ENCODE data around the gene OLFML1. TPM values are rescaled to one million over a fixed set of nuclear protein-coding genes. Genes with fewer than 3 reads are reported as not detected.

The OLFML1 gene
- total and polyA plus RNA-seq, 10 of the 15 experiments (the other 5 are each of a cell fraction or from before 2014, with no cell fraction given): 0.04 to 0.71 (median 0.21) TPM; not detected in 6

- TF ChIP-seq EP300 (IDR thresholded peaks at IDR 0.05; ENCODE audit: borderline replicate concordance in 1 of 2, control insufficient read depth in 1 of 2, low read depth in 2 of 2, low read length in 2 of 2): 0 out of 4 replicates have a peak, but pooled peaks of 1 of the 2 experiments have one; percentile 38
Observed at GRCh38 chr11:7495882-7496551, 10.7 kb downstream of the OLFML1 start (continued).

DNA sequence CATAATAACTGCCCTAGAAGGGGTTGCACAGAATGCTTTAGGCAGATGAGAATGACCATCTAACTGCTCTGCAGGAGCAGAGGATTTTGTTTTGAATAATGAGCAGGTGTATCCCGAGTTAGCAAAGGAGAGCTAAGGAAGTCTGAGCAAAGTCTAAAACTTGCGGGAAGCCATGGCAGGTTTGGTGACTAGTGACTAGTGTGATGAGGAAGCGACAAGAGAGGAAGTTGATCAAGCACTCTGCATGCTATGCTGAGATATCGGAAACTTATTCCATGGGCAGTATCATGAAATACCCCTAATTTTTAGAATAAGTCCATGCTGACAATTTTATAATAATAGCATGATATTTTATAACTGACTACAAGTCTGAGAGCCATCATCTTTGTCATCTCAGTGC lies 12.9 kb downstream of the OLFML1 start:
- ATAC-seq (no peak), DNase-seq (ENCODE audit: low read depth, low spot score) (no peak), FAIRE-seq (no peak)
- no peaks in the 10 kb centered on the region for H3K79me2 ChIP-seq (ENCODE audit: control insufficient read depth, insufficient read depth, low read length)
- H3K27ac ChIP-seq (ENCODE audit: control insufficient read depth, insufficient read depth): no peak overlapping the region
- no peak overlapping the region for H3K4me2 ChIP-seq (ENCODE audit: control insufficient read depth, insufficient read depth)
- in situ Hi-C loops (cut with MboI): no loop called here
- no peaks in the 10 kb centered on the region for H3K36me3 ChIP-seq (ENCODE audit: control insufficient read depth in 2 of 2, insufficient read depth in 2 of 2, low read length in 1 of 2)
- no peaks in the 10 kb centered on the region for H3K27me3 ChIP-seq (replicated peaks in 1 of 2; ENCODE audit: control insufficient read depth in 2 of 2, insufficient read depth in 2 of 2, low read length in 1 of 2)
- CTCF ChIA-PET: interaction anchor here (7.4 kb wide), 1 partner anchor 12 kb away, joined by 65 read pairs; the partner anchor contains the start of gene PPFIBP2
- H4K20me1 ChIP-seq (ENCODE audit: control insufficient read depth, insufficient read depth): no peaks in the 10 kb centered on the region
- RAD21 ChIA-PET (ENCODE audit: unreplicated experiment): interaction anchor here (2.0 kb wide), 1 partner anchor 32 kb away, joined by 4 read pairs; no protein-coding TSS in a partner anchor
- H3K4me3 ChIP-seq: no peak overlapping the region
- peaks cover 27% of the 10 kb centered on the region for H3K4me1 ChIP-seq (ENCODE audit: control insufficient read depth, insufficient read depth, low read length)
- intact Hi-C loops (cut with micrococcal nuclease; ENCODE audit: unreplicated experiment): no loop called here
- no peak overlapping the region for H2AFZ ChIP-seq (ENCODE audit: control insufficient read depth, low read depth, low read length)
- peak; percentile 30; the same call in 1 of the 2 replicates for TF ChIP-seq SPI1 (IDR thresholded peaks at IDR 0.05; ENCODE audit: borderline replicate concordance, insufficient read depth, low read depth, low read length)
- TF ChIP-seq SMC3 (IDR thresholded peaks at IDR 0.05; ENCODE audit: borderline replicate concordance, low read length): no peak
- no peak overlapping the region for H3K9ac ChIP-seq (ENCODE audit: control insufficient read depth, insufficient read depth, low read length)
- POLR2A ChIA-PET: interaction anchor here (5.4 kb wide), 1 partner anchor 13 kb away, joined by 24 read pairs; no protein-coding TSS in a partner anchor
- 62% methylated on average over 4 of the region's 4 CpGs for WGBS (ENCODE audit: insufficient coverage, insufficient replicate concordance, low lambda C conversion rate, missing lambda C conversion rate)
- SMC1A ChIA-PET (ENCODE audit: uncharacterized antibody, unreplicated experiment): interaction anchor here (1.0 to 5.3 kb wide), 4 partner anchors 11 to 26 kb away, joined by 3 to 54 read pairs (median 9); partner anchors contain the start of gene PPFIBP2
- BruUV-seq (replicated peaks): no TSS peak
- H3K9me3 ChIP-seq (replicated peaks; ENCODE audit: control insufficient read depth, insufficient read depth, low read length): no peaks in the 10 kb centered on the region
